Keratinocyte (primary cell): ENCODE measurements around the gene MMS19. TPM values are rescaled to one million over a fixed set of nuclear protein-coding genes. Genes with fewer than 3 reads are reported as not detected.

Experiments used
- DNase-seq: peaks from one replicate; pipeline ENCODE4 v3.0.0-alpha.2; 2011; ENCODE audit warnings: low read depth, missing footprints, low spot score
- FAIRE-seq: peaks from 2 replicates; lab custom pipeline; 2011; peaks lifted over from hg19 to GRCh38; lab: Jason Lieb, UNC
- H2AFZ ChIP-seq: 2 replicates; pipeline ENCODE4 v1.6.0; 2012; ENCODE audit warnings: low read length, control low read depth, inconsistent platforms; ENCODE audit not compliant: control insufficient read depth
- H3K27ac ChIP-seq: 2 replicates; pipeline ENCODE4 v1.5.1; 2011; ENCODE audit warnings: low read length; ENCODE audit not compliant: control insufficient read depth, insufficient read depth
- H3K27me3 ChIP-seq: 3 replicates; pipeline ENCODE4 v1.6.0; 2011; ENCODE audit warnings: low read length; ENCODE audit not compliant: control insufficient read depth, insufficient read depth; ENCODE audit errors: extremely low read depth
- H3K36me3 ChIP-seq, 2 experiments: 2 replicates in 1 of 2; 3 replicates in 1 of 2; pipeline ENCODE4 v1.5.1; 2011; ENCODE audit warnings: low read length in 2 of 2, mild to moderate bottlenecking in 1 of 2; ENCODE audit not compliant: control insufficient read depth in 2 of 2, insufficient read depth in 2 of 2; ENCODE audit errors: extremely low read depth in 1 of 2
- H3K4me1 ChIP-seq: 3 replicates; pipeline ENCODE4 v1.5.1; 2011; ENCODE audit warnings: low read length; ENCODE audit not compliant: control insufficient read depth, insufficient read depth; ENCODE audit errors: extremely low read depth
- H3K4me2 ChIP-seq: 3 replicates; pipeline ENCODE4 v1.6.0; 2011; ENCODE audit warnings: low read depth, low read length; ENCODE audit not compliant: control insufficient read depth, insufficient read depth; ENCODE audit errors: extremely low read depth
- H3K4me3 ChIP-seq, 3 experiments: fragments of 200-600 bp in 1 of 3; sonication (generic) in 1 of 3; 2 replicates in 2 of 3; 3 replicates in 1 of 3; pipeline ENCODE4 v1.5.1; 2011 to 2016; ENCODE audit warnings: low read length in 3 of 3, mild to moderate bottlenecking in 3 of 3, control low read depth in 2 of 3, inconsistent platforms in 1 of 3, low read depth in 1 of 3, mixed read lengths in 1 of 3, mixed run types in 1 of 3, moderate library complexity in 1 of 3; ENCODE audit not compliant: control insufficient read depth in 2 of 3, insufficient read depth in 2 of 3; ENCODE audit errors: extremely low read depth in 1 of 3
- H3K79me2 ChIP-seq: 2 replicates; pipeline ENCODE4 v1.6.0; 2012; ENCODE audit warnings: low read length; ENCODE audit not compliant: control insufficient read depth, insufficient read depth
- H3K9ac ChIP-seq: 3 replicates; pipeline ENCODE4 v1.6.0; 2011; ENCODE audit warnings: low read length; ENCODE audit not compliant: control insufficient read depth, insufficient read depth; ENCODE audit errors: extremely low read depth
- H3K9me1 ChIP-seq: 3 replicates; pipeline ENCODE4 v1.6.0; 2011; ENCODE audit warnings: low read length; ENCODE audit not compliant: control insufficient read depth, insufficient read depth; ENCODE audit errors: extremely low read depth
- H3K9me3 ChIP-seq: 2 replicates; pipeline ENCODE4 v1.5.1; 2012; ENCODE audit warnings: low read depth, low read length; ENCODE audit not compliant: control insufficient read depth
- H4K20me1 ChIP-seq: 3 replicates; pipeline ENCODE4 v1.6.0; 2011; ENCODE audit warnings: low read length; ENCODE audit not compliant: control insufficient read depth, insufficient read depth; ENCODE audit errors: extremely low read depth
- EZH2 ChIP-seq: IDR thresholded peaks from one replicate; pipeline ENCODE4 v1.6.1; 2012; ENCODE audit warnings: inconsistent platforms, mild to moderate bottlenecking, low read length, moderate library complexity
- dilution Hi-C: fragments of 300-500 bp; cut with MboI; formaldehyde crosslinking; loops from one replicate; pipeline ENCODE4 v1.7.0; 2020; ENCODE audit warnings: low sequenced_read_pairs; ENCODE audit not compliant: extremely low pct_ligation_motif_present
- polyA plus RNA-seq, 5 experiments: library from polyadenylated mRNA; depleted of rRNA in 3 of 5; stranded (reverse) in 3 of 5; stranded (forward) in 1 of 5; unstranded in 1 of 5; fragments of >200 nt; gene quantifications; 1 replicate in 1 of 5; 2 replicates in 3 of 5; 3 replicates in 1 of 5; pipeline versions ENCODE4 v1.2.1 to v1.2.3, GENCODE V29; 2011 to 2012; ENCODE audit warnings: missing spikeins in 2 of 5, low read depth in 1 of 5, low replicate concordance in 1 of 5
- TF ChIP-seq, protein P1 (sequence below), 3 experiments: IDR thresholded peaks in 1 of 3; conservative IDR thresholded peaks in 1 of 3; optimal IDR thresholded peaks in 1 of 3; 2 replicates in 2 of 3; 3 replicates in 1 of 3; pipeline versions ENCODE3 to v1.5.1; 2011; ENCODE audit warnings: low read length in 3 of 3, mild to moderate bottlenecking in 3 of 3, moderate library complexity in 2 of 3, control low read depth in 1 of 3, inconsistent platforms in 1 of 3; ENCODE audit not compliant: insufficient read depth in 2 of 3; ENCODE audit errors: extremely low read depth in 1 of 3

Gene MMS19
- polyA plus RNA-seq, 1 donor (not counting 4 experiments of a cell fraction or from before 2014, with no cell fraction given): 72.5 TPM

GRCh38 chr10:97547271-97547600 lies 49.0 kb upstream of the MMS19 start:
- no peak overlapping the region for H3K9ac ChIP-seq

GRCh38 chr10:97546456-97547270 lies 48.4 kb upstream of the MMS19 start:
- DNase-seq (no peak), FAIRE-seq (no peak)
- no peaks in the 10 kb centered on the region for H3K27me3 ChIP-seq
- no peaks in the 10 kb centered on the region for H3K9me3 ChIP-seq
- H3K27ac ChIP-seq: no peak overlapping the region
- H3K9me1 ChIP-seq: no peaks in the 10 kb centered on the region
- TF ChIP-seq EZH2: no peak
- TF ChIP-seq, protein P1, sequence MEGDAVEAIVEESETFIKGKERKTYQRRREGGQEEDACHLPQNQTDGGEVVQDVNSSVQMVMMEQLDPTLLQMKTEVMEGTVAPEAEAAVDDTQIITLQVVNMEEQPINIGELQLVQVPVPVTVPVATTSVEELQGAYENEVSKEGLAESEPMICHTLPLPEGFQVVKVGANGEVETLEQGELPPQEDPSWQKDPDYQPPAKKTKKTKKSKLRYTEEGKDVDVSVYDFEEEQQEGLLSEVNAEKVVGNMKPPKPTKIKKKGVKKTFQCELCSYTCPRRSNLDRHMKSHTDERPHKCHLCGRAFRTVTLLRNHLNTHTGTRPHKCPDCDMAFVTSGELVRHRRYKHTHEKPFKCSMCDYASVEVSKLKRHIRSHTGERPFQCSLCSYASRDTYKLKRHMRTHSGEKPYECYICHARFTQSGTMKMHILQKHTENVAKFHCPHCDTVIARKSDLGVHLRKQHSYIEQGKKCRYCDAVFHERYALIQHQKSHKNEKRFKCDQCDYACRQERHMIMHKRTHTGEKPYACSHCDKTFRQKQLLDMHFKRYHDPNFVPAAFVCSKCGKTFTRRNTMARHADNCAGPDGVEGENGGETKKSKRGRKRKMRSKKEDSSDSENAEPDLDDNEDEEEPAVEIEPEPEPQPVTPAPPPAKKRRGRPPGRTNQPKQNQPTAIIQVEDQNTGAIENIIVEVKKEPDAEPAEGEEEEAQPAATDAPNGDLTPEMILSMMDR (optimal IDR thresholded peaks at IDR 0.05 in 1 of 3, IDR thresholded peaks at IDR 0.05 in 1 of 3, conservative IDR thresholded peaks at IDR 0.05 in 1 of 3; ENCODE audit: extremely low read depth in 1 of 3, insufficient read depth in 2 of 3, low read length in 3 of 3): no peak
- H3K9ac ChIP-seq: no peak overlapping the region
- H4K20me1 ChIP-seq: no peaks in the 10 kb centered on the region
- no peak overlapping the region for H2AFZ ChIP-seq
- dilution Hi-C loops: no loop called here
- no peak overlapping the region for H3K4me3 ChIP-seq
- no peak overlapping the region for H3K4me2 ChIP-seq
- H3K36me3 ChIP-seq: no peaks in the 10 kb centered on the region
- H3K79me2 ChIP-seq: peaks cover 21% of the 10 kb centered on the region
- peaks cover 45% of the 10 kb centered on the region for H3K4me1 ChIP-seq

More at GRCh38 chr10:97547271-97547600, 49.0 kb upstream of the MMS19 start:
- H4K20me1 ChIP-seq: no peaks in the 10 kb centered on the region
- H3K9me3 ChIP-seq: no peaks in the 10 kb centered on the region
- peaks cover 42% of the 10 kb centered on the region for H3K4me1 ChIP-seq
- no peak overlapping the region for H3K27ac ChIP-seq
- H2AFZ ChIP-seq: no peak overlapping the region
- H3K4me3 ChIP-seq: no peak overlapping the region
- DNase-seq (no peak), FAIRE-seq (no peak)
- H3K4me2 ChIP-seq: no peak overlapping the region
- peaks cover 21% of the 10 kb centered on the region for H3K79me2 ChIP-seq
- dilution Hi-C loops: no loop called here
- H3K36me3 ChIP-seq: no peaks in the 10 kb centered on the region
- H3K9me1 ChIP-seq: no peaks in the 10 kb centered on the region
- TF ChIP-seq EZH2: no peak
- TF ChIP-seq, protein P1 (optimal IDR thresholded peaks at IDR 0.05 in 1 of 3, IDR thresholded peaks at IDR 0.05 in 1 of 3, conservative IDR thresholded peaks at IDR 0.05 in 1 of 3; ENCODE audit: extremely low read depth in 1 of 3, insufficient read depth in 2 of 3, low read length in 3 of 3): no peak
- no peaks in the 10 kb centered on the region for H3K27me3 ChIP-seq
